Forelimb muscle (tissue), 1 donor: ENCODE results near the gene KPNA3. TPM values are rescaled to one million over a fixed set of nuclear protein-coding genes. Genes with fewer than 3 reads are reported as not detected.
"Not testable (repeated sequence)": the region's sequence is repeated elsewhere in the genome, so short reads cannot be mapped to it uniquely, and the experiment has no call there.

Experiments used
- DNase-seq: peaks from one replicate; pipeline ENCODE4 v3.0.0-alpha.2; 2013; ENCODE audit warnings: low read depth
- polyA plus RNA-seq: library from polyadenylated mRNA; unstranded; fragments of 120-200 nt; gene quantifications from one replicate; pipeline ENCODE4 v1.2.1, GENCODE V29; 2013; ENCODE audit not compliant: insufficient read length

The KPNA3 gene, protein sequence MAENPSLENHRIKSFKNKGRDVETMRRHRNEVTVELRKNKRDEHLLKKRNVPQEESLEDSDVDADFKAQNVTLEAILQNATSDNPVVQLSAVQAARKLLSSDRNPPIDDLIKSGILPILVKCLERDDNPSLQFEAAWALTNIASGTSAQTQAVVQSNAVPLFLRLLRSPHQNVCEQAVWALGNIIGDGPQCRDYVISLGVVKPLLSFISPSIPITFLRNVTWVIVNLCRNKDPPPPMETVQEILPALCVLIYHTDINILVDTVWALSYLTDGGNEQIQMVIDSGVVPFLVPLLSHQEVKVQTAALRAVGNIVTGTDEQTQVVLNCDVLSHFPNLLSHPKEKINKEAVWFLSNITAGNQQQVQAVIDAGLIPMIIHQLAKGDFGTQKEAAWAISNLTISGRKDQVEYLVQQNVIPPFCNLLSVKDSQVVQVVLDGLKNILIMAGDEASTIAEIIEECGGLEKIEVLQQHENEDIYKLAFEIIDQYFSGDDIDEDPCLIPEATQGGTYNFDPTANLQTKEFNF
- polyA plus RNA-seq = 40.0 TPM

DNA sequence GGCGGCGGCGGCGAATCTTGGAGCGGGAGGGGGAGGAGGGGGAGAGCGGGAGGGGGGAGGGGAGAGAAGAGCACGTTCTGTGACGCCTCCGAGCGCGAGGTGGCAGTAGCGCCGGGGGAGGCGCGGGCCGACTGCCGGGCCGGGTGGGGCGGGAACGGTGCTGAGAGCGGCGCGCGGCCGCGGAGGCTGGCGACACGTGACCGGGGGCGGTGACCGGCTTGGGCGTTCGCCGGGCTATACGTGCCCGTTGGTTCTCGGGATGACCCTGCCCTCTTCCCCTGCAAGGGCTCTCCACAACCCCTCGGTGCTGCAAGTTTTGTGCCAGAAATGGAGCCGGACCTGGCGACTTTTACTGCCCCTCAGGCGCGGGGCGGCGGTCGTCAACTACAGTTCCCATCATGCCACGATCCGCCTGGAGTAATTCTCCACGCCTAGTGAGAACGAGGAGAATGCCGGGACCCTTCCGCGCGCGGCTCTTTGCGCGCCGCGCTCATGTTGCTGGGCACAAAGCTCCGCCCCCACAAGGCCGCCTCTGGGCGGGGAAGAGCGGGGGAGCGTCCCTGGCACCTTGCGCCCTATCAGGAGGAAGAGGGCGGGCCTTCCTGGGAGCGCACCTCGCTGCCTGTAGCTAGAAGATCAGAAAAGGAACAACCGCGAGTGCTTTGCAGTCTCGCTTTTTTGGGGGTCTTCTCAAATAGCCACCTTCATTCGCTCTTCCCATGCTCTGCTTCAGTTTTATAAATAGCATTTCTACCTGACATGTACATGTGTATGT is at the start of gene KPNA3:
TSS of gene KPNA3 (minus strand) at position 133 of the 775 bp plus-strand sequence. CDS start 176 bp downstream, outside the sequence.
- DNase-seq = peak; percentile 90

DNA sequence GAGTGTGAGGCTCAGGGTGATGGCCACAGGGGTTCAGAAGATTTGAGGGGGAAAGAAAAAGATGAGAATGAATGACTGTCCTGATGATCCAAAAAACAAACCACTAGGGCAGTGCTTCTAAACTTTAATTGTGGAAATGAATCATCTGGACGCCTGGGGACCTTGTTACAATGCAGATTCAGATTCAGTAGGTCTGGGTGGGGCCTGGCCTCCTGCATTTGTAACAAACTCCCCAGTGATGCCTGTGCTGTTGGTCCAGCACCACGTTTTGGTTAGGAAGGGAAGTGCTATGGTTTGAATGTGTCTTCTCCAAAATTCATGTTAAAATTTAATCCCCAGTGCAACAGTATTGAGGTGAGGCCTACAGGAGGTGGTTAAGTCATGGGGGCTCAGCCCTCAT is 49.5 kb upstream of the KPNA3 start:
- no peak for DNase-seq

DNA sequence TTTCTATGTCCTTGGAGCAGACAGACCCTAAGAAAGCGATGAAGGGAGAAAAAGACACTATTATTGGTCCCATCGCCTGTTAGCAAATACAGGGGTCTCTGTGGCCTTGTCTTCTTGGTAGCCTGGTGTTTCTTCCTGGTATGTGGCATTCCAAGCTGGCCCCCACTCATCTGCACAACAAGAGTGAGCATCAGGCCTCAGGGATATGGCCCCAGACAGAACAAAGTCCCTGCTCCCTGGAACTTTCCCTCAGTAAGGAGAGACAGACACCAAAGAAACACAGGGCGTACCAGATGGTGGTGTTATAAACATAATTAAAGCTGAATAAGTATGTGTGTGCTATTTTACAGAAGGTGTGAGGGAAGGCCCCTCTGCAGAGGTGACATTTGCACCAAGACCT is 48.2 kb upstream of the KPNA3 start:
- DNase-seq = no peak

DNA sequence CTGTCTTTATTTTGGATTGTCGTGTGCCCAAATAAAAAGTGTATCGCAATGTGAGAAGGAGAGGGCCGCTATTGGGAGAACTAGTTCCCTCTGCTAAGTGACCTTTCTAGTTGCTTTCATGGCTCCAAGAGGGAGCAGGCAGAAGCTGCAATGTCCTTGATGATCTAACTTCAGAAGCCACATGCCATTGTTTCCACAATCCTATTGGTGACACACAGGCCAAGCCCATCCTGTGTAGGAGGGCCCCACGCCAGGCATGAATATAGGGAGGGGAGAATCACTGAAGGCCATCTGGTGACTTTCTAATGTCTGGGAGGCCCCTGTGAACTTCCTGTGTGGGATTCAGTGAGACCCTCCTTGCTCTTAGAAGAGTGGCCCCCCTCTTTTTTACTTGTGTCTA is 47.8 kb upstream of the KPNA3 start:
- DNase-seq = no peak

DNA sequence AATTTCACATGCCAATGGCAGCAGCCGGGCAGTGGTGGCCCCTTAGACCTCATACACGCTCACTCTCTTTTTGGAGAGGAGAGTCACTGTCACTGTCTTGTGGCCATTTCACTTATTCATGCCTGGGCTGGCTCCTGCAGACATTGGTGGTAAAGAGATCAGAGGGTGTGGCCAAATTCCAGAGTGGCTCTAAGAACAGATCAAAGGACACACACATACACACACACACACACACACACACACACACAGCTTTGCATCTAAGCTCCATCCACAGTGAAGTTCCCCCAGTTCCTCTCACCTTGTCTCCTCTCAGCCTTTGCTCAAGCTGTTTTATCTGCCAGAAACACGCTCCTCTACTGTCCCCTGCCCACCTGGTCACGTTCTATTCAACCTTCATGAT is 46.5 kb upstream of the KPNA3 start:
- no peak for DNase-seq

DNA sequence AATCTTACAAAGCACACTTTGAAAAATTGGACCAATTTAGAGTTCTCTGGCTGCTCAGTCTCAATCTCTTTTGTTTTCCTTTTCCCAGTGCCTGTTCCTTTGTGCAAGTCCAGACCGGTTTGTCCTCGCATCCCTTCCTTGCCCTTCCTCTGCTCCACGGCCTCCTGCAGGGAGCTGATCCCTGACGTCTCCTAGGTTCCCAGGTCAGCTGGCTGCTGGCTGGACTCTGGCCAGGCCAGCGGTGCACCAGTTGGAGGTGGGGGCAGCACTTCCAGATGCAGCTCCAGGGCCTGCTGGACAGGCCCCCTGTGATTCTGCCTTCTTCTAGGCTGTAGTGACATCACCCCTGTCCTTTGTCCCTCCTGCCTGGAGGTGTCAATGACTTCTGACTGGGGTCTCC is 44.0 kb upstream of the KPNA3 start:
- DNase-seq = no peak

DNA sequence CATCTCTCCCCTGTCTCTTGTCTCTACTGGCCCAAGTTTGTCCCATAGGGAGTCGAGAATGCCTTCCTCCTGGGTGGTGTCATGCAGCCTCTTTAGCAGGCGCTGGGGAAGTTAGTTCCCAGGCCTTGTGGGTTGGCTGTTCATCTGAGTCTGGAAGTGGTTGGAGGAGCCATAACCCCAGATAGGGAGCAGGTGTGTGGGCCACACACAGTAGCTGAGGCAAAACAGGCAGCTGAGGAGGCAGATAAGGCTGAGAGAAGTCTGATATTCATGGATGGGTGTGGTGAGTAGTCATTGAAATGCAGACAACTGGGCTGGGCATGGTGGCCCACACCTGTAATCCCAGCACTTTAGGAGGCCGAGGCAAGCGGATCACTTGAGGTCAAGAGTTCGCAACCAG is 40.9 kb upstream of the KPNA3 start:
- DNase-seq = no peak

DNA sequence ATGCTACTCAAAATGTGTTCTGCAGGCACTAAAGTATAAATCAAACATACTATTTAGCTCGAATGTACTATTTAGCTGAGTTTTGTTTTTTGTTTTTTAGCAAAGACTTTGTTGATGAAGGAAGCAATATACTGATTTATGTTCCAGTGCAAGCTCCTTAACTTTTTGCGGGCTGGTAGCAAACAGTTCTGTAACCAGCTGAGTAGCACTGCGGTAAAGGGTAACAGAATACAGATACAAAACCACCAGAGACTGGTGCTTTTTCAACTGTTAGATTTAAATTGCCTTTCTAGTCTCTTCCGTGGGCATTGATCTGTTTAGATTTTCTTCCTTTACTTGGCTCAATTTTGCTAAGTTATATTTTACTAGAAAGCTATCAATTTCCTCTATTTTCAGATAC is 39.0 kb upstream of the KPNA3 start:
- no peak for DNase-seq

DNA sequence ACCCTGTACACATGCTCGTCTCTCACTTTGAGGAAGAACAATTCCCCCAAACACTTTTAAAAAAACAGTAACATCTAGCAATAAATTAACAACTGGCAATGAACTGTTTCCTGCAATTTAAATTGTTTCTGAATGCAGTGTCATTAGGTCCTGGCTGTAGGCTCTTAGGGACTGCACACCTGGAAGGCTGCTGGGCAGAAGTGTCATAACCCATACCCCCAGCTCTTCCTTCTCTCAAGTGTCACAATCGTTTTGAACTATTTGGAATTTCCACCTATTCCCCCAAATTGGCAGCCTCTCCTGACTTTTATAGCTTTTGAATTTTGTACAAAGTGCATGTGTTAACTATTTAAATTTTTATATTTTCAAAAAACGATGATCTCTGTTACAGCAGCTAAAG is 38.2 kb upstream of the KPNA3 start:
- no peak for DNase-seq

DNA sequence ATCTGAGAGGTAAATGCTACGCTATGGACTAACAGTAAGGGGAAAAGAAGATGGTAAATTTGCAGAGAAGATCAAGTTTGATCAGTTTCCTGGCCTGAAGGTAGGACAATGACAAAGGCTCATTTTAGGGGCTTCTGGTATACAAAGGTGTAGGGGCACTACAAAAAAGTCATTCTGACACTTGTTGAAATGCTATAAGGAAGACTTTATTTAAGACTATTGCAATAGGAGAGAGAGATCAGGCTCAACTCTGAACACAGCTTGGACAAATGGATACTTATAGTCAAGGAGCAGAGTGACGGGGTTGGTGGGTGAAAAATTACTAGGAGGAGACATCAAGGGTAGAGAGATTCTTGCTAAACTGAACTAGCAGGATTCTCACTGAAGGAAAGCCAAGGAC is 37.2 kb upstream of the KPNA3 start:
- DNase-seq = no peak

DNA sequence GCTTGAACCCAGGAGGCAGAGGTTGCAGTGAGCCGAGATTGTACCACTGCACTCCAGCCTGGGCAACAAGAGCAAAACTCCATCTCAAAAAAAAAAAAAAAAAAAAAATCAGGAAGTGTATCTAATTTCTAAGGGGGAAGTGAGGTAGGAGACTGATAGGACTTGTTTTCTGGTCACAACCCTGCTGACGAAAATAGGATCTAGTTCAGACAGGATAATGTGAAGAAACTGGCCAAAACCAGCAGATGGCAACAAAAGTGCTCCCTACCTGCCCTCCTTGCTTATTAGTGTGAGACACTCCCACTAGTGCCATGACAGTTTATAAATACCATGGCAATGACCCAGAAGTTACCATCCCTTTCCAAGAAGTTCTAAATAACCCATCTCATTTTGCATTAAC is 36.0 kb upstream of the KPNA3 start:
- DNase-seq = no peak

DNA sequence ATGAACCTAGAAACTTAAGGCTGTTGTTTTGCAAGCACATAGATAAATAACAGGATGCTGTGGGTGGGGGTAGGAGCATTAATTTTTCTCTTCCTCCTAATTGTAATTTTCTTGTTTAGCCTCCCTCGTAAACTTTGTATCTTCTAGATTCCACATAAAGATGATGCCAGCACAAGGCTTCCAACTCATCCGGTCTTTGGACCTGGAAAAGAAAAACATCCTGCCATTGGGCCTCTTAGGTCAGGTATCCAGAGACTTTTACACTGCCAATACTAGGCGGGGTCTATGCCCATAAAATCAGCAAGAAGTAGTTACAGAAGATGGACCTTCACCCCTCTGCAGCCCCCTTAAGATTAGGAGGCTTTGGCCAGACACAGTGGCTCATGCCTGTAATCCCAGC is 35.4 kb upstream of the KPNA3 start:
- no peak for DNase-seq

DNA sequence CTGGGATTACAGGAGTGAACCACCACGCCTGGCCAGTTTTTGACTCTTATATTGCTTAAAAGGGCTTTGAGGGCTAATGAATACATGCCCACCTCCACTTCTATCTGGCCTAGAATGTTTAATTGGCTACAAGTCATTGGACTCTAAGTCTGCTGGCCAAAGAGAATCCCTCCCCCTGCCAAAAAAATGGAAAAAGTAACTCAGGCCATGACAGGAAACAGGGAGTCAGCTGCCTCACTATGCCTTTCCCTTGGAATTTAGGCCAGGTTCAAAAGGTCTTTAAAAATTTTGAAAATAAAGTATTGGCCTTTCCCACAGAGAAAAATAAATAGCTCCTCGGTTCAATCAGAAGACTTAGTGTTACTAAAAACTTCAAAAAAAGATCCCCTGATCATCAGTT is 34.9 kb upstream of the KPNA3 start:
- no peak for DNase-seq

DNA sequence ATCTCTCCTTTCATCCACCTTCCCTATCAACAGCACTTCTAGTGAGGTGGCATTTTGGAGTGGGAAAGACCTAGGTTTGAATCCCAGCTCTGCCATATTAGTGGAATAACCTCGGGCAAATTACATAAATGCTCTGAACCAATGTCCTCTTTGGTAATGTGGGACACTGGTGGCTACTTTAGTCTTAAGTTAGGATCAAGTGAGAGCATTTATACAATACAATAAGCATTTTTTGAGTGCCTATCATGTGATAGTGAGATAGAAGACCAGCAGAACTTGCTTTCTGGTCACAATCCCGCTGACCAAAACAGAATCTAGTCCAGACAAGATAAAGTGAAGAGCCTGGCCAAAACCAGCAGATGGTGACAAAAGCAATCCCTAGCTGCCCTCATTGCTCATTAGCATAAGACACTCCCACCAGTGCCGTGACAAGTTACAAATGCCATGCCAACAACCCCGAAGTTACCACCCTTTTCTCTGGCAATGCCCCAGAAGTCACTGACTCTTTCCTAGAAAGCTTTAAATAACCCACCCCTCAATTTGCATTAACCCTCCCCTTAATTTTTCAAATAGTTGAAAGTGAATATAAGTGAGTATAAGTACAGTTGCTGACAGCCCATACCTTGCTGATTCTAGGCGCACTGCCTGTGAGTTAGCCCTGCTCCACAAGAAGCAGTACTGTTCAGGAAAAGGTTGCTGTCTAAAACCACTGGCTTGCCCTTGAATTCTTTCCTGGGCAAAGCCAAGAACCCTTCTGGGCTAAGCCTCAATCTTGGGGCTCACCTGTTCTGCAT is 28.9 kb upstream of the KPNA3 start:
- DNase-seq = no peak

DNA sequence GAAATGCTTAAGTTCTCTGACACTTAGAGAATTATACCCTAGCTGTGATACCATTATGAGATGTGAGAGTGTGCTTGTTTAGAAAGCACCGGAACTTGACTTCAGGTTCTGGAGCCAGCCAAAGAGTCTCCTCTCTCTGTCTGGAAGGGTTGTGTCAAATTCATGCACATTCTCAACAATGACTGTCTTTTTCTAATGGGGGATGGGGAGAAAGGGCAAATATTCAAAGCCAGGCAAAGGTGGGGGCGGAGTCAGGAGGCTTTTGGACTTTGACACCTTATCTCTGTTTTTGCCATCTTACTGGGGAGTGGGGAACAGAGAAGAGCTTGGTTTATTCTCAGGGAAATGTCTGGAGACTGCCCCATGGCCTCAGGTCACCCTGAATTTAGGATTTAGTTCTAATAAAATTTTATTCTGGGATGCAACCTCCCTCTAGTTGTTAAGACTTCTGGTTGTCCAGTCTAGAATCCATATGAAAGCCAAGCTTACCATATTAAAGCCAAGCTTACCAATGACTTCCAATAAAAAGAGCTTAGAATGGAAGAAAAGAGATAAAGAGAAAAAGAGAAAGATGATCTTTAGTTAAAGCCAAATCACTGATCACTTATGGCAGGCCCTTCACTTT is 28.2 kb upstream of the KPNA3 start:
- no peak for DNase-seq

DNA sequence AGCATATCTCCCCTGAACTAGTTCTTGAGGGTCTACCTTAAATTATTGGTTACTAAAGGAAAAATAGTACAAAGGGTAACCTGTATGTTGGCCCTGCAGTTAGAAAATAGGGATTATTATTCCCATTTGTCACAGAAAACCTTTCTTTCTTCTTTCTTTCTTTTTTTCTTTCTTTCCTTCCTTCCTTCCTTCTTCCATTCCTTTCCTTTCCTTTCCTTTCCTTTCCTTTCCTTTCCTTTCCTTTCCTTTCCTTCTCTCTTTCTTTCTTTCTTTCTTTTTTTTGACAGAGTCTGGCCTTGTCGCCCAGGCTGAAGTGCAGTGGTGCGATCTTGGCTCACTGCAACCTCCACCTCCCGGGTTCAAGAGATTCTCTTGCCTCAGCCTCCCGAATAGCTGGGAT is 23.6 kb upstream of the KPNA3 start:
- not testable (repeated sequence) for DNase-seq

DNA sequence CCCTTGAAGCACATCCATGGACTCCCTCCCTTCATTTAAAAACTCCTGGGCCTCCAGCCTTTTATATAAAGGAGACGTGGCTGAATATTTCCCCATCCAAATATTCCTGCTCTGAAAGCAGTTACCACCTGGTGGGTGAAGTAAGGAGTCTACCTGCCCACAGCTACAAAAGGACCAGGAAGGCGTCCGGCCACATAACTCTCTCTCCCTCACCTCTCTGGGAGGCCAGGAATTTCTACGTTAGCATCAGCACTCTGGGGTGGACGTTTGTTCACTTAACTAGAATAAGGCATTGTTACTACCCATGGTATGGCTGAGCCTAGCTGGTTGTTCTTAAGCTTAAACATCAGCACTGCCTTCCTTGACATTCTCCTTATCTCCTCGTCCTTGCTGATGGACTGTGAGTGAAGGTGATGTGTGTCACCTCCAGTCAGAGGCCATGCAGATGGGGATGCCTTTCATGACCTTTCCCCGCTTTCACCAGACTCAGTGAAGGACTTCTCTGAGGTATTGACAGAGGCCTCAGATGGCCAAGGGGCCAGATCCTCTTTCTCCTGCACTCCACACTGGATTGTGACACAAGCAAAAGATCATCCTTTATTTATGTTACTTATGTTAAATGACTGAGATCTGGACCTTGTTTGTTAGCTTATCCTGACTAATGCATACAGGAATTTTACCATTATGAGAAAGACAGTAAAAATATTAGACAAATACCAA is 22.2 kb upstream of the KPNA3 start:
- no peak for DNase-seq

DNA sequence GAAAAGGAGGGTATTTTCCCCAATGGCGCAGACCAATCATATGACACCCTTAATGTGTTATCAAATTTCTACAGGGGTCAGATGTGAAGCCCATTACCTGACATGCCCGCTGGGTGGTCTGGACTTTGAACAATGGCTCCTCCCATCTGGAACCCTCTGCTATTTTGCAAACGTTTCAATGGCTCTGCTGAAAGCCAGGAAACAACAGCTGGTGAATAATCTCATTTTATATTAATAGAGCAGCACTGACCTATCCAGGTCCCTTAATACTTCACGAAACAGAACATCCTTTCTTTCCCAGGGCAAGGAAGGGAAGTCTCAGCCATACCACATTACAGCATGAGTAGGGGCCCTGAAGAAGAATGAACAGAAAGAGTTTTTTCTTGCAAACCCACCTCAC is 20.3 kb upstream of the KPNA3 start:
- DNase-seq = no peak

DNA sequence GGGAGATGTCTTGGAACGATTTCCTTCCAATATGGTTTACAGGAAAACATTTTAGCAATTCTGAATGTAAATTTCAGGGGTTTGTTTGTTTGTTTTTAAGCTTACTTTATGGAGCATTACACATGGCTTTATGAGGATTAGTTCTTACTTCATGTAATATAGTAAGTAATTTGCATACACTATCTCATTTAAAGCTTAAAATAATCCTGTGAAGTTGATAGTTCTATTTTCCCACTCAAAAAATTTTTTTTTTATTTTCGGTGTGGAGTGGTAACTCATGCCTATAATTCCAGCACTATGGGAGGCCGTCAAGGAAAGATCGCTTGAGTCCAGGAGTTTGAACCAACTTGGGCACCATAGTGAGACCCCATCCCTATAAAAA is 19.0 kb upstream of the KPNA3 start:
- no peak for DNase-seq

DNA sequence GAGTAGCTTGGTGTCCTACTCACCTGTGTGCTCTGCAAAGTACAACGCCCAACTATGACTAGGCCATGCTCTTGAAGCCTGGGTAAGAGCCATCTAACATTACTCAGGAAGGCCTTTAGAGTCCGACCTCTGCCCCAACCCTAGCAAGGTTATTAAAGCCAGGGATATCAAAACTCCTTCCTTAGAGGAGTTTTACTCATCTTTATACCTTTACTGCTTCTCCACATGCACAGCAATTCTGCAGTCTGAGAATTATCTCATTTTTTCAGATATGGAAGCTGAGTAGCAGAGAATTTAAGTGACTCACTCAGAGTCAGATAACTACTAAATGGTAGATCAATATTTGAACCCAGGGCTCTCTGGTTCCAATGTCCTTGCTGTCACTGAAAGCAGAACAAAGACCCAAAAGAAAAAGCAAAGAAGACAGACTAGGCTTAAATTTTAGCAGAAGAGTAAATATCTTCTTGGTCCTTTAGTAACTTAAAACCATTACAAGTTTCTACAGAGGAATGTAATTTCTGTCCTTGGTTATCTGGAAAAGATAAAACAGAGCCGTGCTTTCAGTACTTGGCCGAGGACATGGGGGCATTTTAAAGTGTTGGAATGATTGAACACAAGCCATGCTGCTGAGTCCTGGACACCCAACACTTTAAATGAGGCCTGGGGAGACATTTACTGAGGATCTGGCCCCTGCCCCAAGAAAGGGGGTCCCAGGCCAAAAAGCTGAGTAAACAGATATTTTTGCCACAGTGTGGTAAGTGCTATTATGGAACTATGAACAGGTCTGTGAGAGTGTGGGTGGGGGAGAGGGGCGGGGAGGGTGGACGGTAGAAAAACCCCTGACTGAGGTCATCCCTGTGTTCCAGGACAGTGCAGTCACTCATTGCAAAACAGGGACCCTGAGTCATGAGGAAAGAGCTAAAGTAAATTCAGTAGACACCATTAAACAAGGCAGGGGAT is 18.4 kb upstream of the KPNA3 start:
- DNase-seq = no peak
